ENCODE measurements around the gene COPG1.

The COPG1 gene

DNA sequence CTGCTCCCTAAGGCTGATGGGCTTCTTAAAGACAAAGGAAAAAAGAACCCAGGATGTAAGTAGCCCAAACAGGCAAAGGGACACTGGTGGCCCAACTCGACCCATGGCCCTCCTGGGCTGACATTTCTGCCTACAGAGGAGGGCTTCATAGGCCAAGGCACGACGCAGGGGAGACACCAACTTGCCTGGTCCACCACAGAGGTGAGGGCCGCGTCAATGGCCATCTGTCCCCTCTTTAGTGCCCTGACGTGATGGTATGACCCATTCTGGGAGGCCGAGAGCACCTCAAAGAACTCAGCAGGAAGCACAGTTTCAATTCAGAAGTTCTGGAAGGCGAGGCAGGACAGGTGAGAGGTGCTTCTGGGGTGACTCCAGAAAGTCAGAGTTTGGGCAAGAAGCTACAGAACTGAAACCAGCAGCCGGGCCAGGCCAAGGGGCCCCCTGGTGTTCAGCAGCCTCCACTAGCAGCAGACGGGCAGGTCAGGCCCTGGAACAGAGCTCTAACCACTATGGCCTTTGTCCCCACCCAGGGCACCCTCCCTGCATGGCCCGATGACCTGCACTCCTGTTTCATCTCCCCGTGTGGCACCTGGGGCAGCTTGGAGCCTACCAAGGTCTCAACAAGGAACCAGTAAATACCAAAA, 74.4 kb downstream of the COPG1 start:
- TF ChIP-seq, protein P1, sequence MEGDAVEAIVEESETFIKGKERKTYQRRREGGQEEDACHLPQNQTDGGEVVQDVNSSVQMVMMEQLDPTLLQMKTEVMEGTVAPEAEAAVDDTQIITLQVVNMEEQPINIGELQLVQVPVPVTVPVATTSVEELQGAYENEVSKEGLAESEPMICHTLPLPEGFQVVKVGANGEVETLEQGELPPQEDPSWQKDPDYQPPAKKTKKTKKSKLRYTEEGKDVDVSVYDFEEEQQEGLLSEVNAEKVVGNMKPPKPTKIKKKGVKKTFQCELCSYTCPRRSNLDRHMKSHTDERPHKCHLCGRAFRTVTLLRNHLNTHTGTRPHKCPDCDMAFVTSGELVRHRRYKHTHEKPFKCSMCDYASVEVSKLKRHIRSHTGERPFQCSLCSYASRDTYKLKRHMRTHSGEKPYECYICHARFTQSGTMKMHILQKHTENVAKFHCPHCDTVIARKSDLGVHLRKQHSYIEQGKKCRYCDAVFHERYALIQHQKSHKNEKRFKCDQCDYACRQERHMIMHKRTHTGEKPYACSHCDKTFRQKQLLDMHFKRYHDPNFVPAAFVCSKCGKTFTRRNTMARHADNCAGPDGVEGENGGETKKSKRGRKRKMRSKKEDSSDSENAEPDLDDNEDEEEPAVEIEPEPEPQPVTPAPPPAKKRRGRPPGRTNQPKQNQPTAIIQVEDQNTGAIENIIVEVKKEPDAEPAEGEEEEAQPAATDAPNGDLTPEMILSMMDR (IDR thresholded peaks at IDR 0.05) = no peak
- no peak overlapping the region for H3K27ac ChIP-seq
- H3K4me3 ChIP-seq = no peak overlapping the region
- no peak for DNase-seq (ENCODE audit: low spot score)

DNA sequence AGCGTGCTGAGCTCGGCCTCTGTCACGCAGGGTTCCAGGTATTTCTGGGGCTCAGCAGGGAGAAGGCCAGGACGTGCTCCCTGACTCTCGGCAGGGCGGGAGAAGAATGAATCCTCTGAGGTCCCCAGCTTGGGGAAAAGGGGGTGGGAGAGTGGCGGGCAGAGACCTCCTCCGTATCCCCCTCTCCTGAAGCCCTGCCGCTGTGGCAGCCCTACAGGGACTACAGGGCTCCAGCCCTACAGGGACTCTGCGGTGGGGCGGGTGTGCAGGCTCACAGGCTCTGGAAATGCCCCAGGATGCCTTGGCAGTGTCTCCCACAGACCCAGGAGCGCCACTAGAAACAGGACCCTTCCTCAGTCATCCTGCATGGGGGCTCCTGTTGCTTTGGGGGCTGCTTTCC, 75.4 kb downstream of the COPG1 start:
- Histone ChIP-seq H3K27ac (no peak overlapping the region), H3K4me3 (no peak overlapping the region)
- DNase-seq (ENCODE audit: low spot score) = no peak
- TF ChIP-seq, protein P1 (IDR thresholded peaks at IDR 0.05) = no peak

DNA sequence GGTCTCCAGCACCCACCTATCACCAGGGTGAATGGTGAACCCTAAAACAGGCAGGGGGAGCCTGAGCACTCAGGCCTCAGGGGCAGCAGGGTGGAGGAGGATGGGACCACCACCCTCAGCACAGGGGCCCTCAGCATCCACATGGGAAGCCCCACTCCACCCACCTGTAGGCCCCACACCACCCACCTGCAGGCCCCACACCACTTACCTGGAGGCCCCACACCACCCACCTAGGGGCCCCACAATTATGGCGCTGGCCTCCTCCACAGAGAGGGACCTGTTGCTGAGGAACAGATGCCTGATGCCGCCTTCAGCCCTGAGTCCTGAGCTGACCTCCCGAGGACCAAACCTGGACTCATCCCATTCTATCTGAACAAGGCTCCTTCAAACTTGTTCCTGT, 76.0 kb downstream of the COPG1 start:
- TF ChIP-seq, protein P1 (IDR thresholded peaks at IDR 0.05) = no peak
- DNase-seq (ENCODE audit: low spot score) = no peak
- Histone ChIP-seq H3K4me3 (no peak overlapping the region), H3K27ac (no peak overlapping the region)

DNA sequence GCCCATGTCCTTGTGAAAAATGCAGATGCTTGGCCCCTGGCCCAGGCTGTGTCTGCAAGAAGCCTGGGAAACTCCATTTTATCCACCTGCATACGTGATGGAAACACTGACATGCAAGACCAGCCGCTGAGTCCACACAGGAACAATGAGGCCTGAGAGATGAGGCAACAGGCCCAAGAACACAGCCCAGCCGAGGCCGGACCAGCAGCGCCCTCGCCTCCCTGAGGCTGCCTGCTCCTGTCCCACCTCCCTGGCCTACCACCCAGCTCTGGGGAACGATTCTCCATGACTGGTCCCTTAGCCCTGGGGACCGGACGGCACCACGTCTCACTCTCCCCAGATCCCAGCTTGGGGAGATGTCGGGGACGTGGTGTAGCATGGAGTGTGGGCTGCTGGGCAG, 76.7 kb downstream of the COPG1 start:
- TF ChIP-seq, protein P1 (IDR thresholded peaks at IDR 0.05) = no peak
- DNase-seq (ENCODE audit: low spot score) = no peak
- H3K27ac ChIP-seq = no peak overlapping the region
- no peak overlapping the region for H3K4me3 ChIP-seq

DNA sequence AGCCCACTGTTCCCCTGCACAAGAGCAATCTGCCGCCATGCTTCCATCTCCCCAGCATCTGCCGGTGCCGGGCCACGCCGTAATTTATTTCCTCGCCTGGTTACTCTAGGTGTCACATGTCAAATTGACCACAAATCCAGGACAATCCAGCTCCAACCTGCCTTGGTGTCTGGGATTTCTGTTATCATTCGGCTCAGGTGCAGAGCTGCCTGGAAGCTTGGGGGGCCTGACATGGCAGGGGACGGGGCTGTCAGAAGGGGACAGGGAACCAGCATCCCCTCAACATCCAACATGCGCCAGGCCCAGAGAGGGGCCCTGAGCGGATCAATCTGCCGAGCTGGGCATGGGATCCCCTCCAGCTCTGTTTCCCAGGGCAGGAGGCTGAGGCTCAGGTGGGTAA, 77.2 kb downstream of the COPG1 start:
- H3K4me3 ChIP-seq = no peak overlapping the region
- H3K27ac ChIP-seq = no peak overlapping the region
- DNase-seq (ENCODE audit: low spot score) = no peak
- TF ChIP-seq, protein P1 (IDR thresholded peaks at IDR 0.05) = no peak
